CD8-positive, alpha-beta memory T cell (primary cell): ENCODE results near the gene AKR1C2. TPM values are rescaled to one million over a fixed set of nuclear protein-coding genes. Genes with fewer than 3 reads are reported as not detected.
"Not testable (repeated sequence)": the region's sequence is repeated elsewhere in the genome, so short reads cannot be mapped to it uniquely, and the experiment has no call there.

Experiments used
- CTCF ChIA-PET: fragments of 350-600 bp; sonication (Branson Sonifier 250); formaldehyde crosslinking; loops from one replicate; lab custom pipeline; 2021; ENCODE audit warnings: antibody characterized with exemption; lab: Charles Lee
- POLR2A ChIA-PET: fragments of 350-600 bp; sonication (Branson Sonifier 250); formaldehyde crosslinking; loops from one replicate; lab custom pipeline; 2021; ENCODE audit warnings: antibody characterized with exemption; lab: Charles Lee
- DNase-seq, 5 donors: peaks; one replicate each; pipeline versions ENCODE4 v3.0.0 to v3.0.0-alpha.2; 2020 to 2022; ENCODE audit warnings: mixed read lengths in 1 of 5
- H3K27ac ChIP-seq: one replicate; pipeline ENCODE4 v1.7.0; 2013; ENCODE audit warnings: low read depth, mild to moderate bottlenecking, low read length, moderate library complexity
- H3K27me3 ChIP-seq: 2 replicates; pipeline ENCODE4 v1.7.0; 2013; ENCODE audit warnings: low read length, mild to moderate bottlenecking; ENCODE audit not compliant: insufficient read depth, poor library complexity, severe bottlenecking
- H3K36me3 ChIP-seq: 2 replicates; pipeline ENCODE4 v1.7.0; 2013; ENCODE audit warnings: mild to moderate bottlenecking, low read length, moderate library complexity; ENCODE audit not compliant: insufficient read depth
- H3K4me1 ChIP-seq: 2 replicates; pipeline ENCODE4 v1.7.0; 2013; ENCODE audit warnings: mild to moderate bottlenecking, low read length, moderate library complexity; ENCODE audit not compliant: insufficient read depth
- H3K4me3 ChIP-seq: 2 replicates; pipeline ENCODE4 v1.7.0; 2013; ENCODE audit warnings: mild to moderate bottlenecking, low read length
- H3K9me3 ChIP-seq: 2 replicates; pipeline ENCODE4 v1.7.0; 2013; ENCODE audit warnings: mild to moderate bottlenecking, low read length
- H3K27ac Mint-ChIP-seq, 8 donors: one replicate each; pipeline ENCODE4 v1.8.0; 2020 to 2021; ENCODE audit warnings: mixed read lengths in 8 of 8, mild to moderate bottlenecking in 6 of 8, inconsistent platforms in 3 of 8, moderate library complexity in 3 of 8
- H3K27me3 Mint-ChIP-seq, 2 donors: one replicate each; pipeline ENCODE4 v1.8.0; 2020 to 2021; ENCODE audit warnings: mixed read lengths in 2 of 2, mild to moderate bottlenecking in 1 of 2, moderate library complexity in 1 of 2
- H3K36me3 Mint-ChIP-seq, 3 donors: one replicate each; pipeline ENCODE4 v1.8.0; 2020 to 2021; ENCODE audit warnings: mixed read lengths in 3 of 3, inconsistent platforms in 1 of 3, mild to moderate bottlenecking in 1 of 3
- H3K4me1 Mint-ChIP-seq, 3 donors: one replicate each; pipeline ENCODE4 v1.8.0; 2020 to 2021; ENCODE audit warnings: mixed read lengths in 3 of 3, inconsistent platforms in 1 of 3, mild to moderate bottlenecking in 1 of 3
- H3K4me3 Mint-ChIP-seq, 7 donors: one replicate each; pipeline ENCODE4 v1.8.0; 2020 to 2021; ENCODE audit warnings: mixed read lengths in 7 of 7, mild to moderate bottlenecking in 6 of 7, moderate library complexity in 4 of 7, inconsistent platforms in 2 of 7
- H3K9me3 Mint-ChIP-seq, 5 donors: one replicate each; pipeline ENCODE4 v1.8.0; 2020 to 2022; ENCODE audit warnings: mixed read lengths in 5 of 5, mild to moderate bottlenecking in 3 of 5, moderate library complexity in 2 of 5, inconsistent platforms in 1 of 5
- polyA plus RNA-seq: library from polyadenylated mRNA; unstranded; fragments of 300-500 nt; fragmentation: Illumina TruSeq; gene quantifications from one replicate; pipeline ENCODE4 v1.2.3, GENCODE V29; 2021
- total RNA-seq, 2 experiments: library from RNA; stranded (reverse); gene quantifications; one replicate each; pipeline ENCODE4 v1.2.3, GENCODE V29; 2021

AKR1C2 gene
- not detected for total RNA-seq
- not detected for polyA plus RNA-seq

DNA sequence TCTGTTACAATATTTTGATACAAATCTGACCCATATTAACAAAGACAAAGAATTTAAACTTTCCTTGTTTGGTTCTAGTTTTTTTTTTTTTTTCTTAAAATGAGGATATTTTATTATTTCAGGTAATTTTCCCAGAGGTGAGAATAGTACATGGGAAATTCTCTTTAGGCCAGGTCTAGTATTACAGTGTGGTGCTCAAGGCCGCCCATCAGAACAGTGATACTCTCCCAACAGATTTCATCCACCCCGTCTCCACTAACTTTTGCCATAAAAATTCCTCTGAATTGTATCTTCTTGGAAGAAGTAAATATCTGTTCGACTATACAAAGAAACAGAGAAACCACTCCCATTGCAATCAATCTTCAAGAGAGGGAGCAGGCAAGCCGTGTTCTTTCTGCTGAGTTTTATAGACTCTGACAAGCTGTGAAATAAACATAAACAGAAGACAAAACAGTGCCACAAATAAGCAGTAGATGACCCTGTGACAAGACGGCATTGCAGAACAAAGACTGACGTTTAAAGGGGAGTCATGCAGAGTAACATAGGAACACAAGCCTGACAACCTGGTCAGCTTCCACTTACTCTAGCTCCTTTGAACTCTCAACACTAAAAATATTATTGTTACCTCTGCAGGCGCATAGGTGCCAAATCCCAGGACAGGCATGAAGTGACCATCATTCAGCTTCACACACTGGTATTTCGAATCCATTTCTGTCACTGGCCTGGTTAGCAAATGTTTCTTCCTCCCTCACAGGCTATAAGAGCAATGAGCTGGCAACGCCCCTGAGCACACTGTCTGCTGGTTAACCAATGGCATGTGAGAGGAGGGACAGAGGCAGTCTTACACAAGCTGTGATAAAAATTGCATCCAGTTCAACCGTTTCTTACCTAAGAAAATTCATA, at the start of gene AKR1C2:
Gene AKR1C2 (minus strand): TSS at position 731 of the 903 bp plus-strand sequence. CDS start 22 bp downstream, at position 709.
- H3K4me1 ChIP-seq, H3K27ac ChIP-seq, H3K36me3 Mint-ChIP-seq, H3K9me3 ChIP-seq, H3K27me3 ChIP-seq, H3K4me3 Mint-ChIP-seq, H3K4me1 Mint-ChIP-seq, H3K27me3 Mint-ChIP-seq, H3K4me3 ChIP-seq, DNase-seq, H3K36me3 ChIP-seq, CTCF ChIA-PET, H3K27ac Mint-ChIP-seq, H3K9me3 Mint-ChIP-seq, POLR2A ChIA-PET: not testable (repeated sequence)

DNA sequence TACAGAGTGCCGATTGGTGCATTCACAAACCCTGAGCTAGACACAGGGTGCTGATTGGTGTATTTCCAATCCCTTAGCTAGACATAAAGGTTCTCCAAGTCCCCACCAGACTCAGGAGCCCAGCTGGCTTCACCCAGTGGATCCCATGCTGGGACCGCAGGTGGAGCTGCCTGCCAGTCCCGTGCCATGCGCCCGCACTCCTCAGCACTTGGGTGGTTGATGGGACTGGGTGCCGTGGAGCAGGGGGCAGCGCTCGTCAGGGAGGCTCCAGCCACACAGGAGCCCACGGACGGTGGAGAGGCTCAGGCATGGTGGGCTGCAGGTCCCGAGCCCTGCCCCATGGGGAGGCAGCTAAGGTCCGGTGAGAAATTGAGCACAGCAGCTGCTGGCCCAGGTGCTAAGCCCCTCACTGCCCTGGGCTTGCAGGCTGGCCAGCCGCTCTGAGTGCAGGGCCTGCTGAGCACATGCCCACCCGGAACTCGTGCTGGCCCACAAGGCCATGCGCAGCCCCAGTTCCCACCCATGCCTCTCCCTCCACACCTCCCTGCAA, 49.4 kb upstream of the AKR1C2 start:
- H3K27ac Mint-ChIP-seq, CTCF ChIA-PET, POLR2A ChIA-PET, H3K4me1 Mint-ChIP-seq, H3K9me3 ChIP-seq, H3K4me3 ChIP-seq, H3K27me3 Mint-ChIP-seq, H3K27me3 ChIP-seq, H3K4me3 Mint-ChIP-seq, H3K27ac ChIP-seq, DNase-seq, H3K9me3 Mint-ChIP-seq, H3K36me3 ChIP-seq, H3K4me1 ChIP-seq, H3K36me3 Mint-ChIP-seq: not testable (repeated sequence)

DNA sequence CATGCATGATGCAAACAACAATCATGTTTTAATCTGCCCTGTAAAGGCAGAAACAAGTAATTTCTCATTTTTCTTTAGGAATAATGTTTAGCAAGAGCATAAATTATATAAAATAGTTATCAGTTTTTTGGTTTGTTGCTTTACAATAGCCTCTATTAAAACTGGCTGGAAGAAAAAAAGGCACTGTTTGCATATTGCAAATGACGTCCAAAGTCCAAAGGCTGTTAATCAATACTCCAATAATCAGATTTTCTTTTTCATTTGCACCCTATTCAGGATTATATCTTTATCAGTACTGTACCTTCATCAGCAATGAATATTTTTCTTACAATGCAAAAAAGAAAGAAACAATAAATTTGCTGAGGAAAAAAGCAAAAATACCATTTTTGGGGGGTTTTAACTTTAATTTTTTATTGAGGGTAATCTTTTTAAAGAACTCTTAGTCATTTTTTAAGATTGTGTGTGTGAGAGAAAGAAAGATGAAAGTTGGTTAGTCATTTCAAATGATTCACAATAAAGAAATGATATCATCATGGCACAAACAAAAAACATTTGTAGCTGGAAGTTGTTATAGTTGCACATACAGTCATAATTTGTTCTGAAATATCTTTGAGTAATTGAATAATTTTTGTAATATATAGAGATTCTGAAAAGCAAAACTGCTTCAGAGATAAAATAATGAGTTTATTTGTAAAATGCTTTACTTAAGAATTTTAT, 44.4 kb upstream of the AKR1C2 start:
- Mint-ChIP-seq H3K27ac (no peak overlapping the region), H3K36me3 (no peaks in the 10 kb centered on the region), H3K27me3 (peaks cover 0 to 5% of the 10 kb centered on the region in 2 donors), H3K4me3 (no peak overlapping the region), H3K9me3 (no peaks in the 10 kb centered on the region), H3K4me1 (no peaks in the 10 kb centered on the region)
- H3K4me1 ChIP-seq = no peaks in the 10 kb centered on the region
- no peaks in the 10 kb centered on the region for H3K9me3 ChIP-seq
- ChIA-PET CTCF (no interaction called here), POLR2A (no interaction called here)
- DNase-seq = no peak
- no peak overlapping the region for H3K27ac ChIP-seq
- no peaks in the 10 kb centered on the region for H3K36me3 ChIP-seq
- H3K4me3 ChIP-seq = no peak overlapping the region
- H3K27me3 ChIP-seq = no peaks in the 10 kb centered on the region

DNA sequence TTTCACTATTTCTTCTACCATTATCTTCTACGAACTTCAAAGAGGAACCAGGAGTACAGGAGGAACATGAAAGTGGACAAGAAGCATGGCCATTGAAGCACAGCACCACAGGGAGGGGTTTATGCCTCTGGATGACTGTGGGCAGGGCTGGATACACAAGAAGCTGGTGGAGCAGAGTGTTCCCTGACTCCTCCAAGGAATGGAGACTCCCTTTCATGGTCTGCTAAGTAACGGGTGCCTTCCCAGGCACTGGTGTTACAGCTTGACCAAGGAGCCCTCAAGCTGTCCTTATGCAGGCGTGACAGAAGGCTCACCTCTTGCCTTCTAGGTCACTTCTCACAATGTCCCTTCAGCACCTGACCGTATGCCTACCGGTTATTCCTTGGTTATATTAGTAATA, 43.4 kb upstream of the AKR1C2 start:
- CTCF ChIA-PET, H3K36me3 ChIP-seq, DNase-seq, H3K9me3 Mint-ChIP-seq, POLR2A ChIA-PET, H3K9me3 ChIP-seq, H3K4me3 ChIP-seq, H3K27me3 Mint-ChIP-seq, H3K4me1 Mint-ChIP-seq, H3K27me3 ChIP-seq, H3K36me3 Mint-ChIP-seq, H3K4me3 Mint-ChIP-seq, H3K4me1 ChIP-seq, H3K27ac ChIP-seq: not testable (repeated sequence)
- peak overlapping the region in 1 of 8 donors; percentile 44 for H3K27ac Mint-ChIP-seq

DNA sequence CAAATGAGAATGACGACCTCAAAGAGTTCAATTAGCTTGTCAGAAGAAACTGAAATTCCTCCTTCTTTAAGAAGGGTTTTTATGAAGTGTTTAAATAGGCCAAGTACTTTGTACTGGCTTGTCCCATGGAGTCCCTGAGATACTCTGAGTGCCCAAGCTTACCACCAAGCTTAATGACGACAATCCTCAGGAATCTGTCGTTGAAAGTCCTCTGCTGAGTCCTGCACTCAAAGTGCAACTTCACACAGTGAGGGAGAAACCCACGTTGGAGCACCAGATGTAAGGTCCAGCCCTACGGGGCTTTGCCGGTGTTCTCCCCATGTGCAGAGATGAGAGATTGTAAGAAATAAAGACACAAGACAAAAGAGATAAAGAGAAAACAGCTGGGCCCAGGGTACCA, 42.8 kb upstream of the AKR1C2 start:
- ChIA-PET CTCF (no interaction called here), POLR2A (no interaction called here)
- Mint-ChIP-seq H3K4me1 (peaks cover 0 to 2% (median 2%) of the 10 kb centered on the region in 3 donors), H3K27ac (no peak overlapping the region), H3K36me3 (no peaks in the 10 kb centered on the region), H3K4me3 (no peak overlapping the region), H3K27me3 (peaks cover 0 to 3% of the 10 kb centered on the region in 2 donors), H3K9me3 (no peaks in the 10 kb centered on the region)
- Histone ChIP-seq H3K4me1 (no peaks in the 10 kb centered on the region), H3K36me3 (no peaks in the 10 kb centered on the region), H3K27ac (no peak overlapping the region), H3K27me3 (no peaks in the 10 kb centered on the region), H3K4me3 (no peak overlapping the region), H3K9me3 (no peaks in the 10 kb centered on the region)
- no peak for DNase-seq

- H3K27me3 Mint-ChIP-seq = peaks cover under 1 to 3% of the 10 kb centered on the region in 2 donors
- ChIA-PET CTCF (no interaction called here), POLR2A (no interaction called here)
- Histone ChIP-seq H3K27ac (no peak overlapping the region), H3K36me3 (no peaks in the 10 kb centered on the region), H3K4me1 (no peaks in the 10 kb centered on the region), H3K9me3 (no peaks in the 10 kb centered on the region), H3K27me3 (no peaks in the 10 kb centered on the region), H3K4me3 (no peak overlapping the region)
- H3K36me3 Mint-ChIP-seq = no peaks in the 10 kb centered on the region
- no peak for DNase-seq
- peaks cover 0 to 3% (median 0%) of the 10 kb centered on the region in 5 donors for H3K9me3 Mint-ChIP-seq
- no peak overlapping the region for H3K4me3 Mint-ChIP-seq
- peaks cover 0 to 6% (median 5%) of the 10 kb centered on the region in 3 donors for H3K4me1 Mint-ChIP-seq
- no peak overlapping the region for H3K27ac Mint-ChIP-seq
These were observed 41.4 kb upstream of the AKR1C2 start for GRCh38 chr10:5045095-5045494.

GRCh38 chr10:5043716-5044115, 40.1 kb upstream of the AKR1C2 start:
- Mint-ChIP-seq H3K4me1 (peaks cover 0 to 6% (median 5%) of the 10 kb centered on the region in 3 donors), H3K9me3 (peaks cover 0 to 3% (median 0%) of the 10 kb centered on the region in 5 donors), H3K36me3 (no peaks in the 10 kb centered on the region), H3K27ac (no peak overlapping the region), H3K4me3 (no peak overlapping the region), H3K27me3 (peaks cover 3 to 13% of the 10 kb centered on the region in 2 donors)
- ChIA-PET CTCF (no interaction called here), POLR2A (no interaction called here)
- Histone ChIP-seq H3K36me3 (no peaks in the 10 kb centered on the region), H3K4me1 (no peaks in the 10 kb centered on the region), H3K27me3 (no peaks in the 10 kb centered on the region), H3K27ac (no peak overlapping the region), H3K4me3 (no peak overlapping the region), H3K9me3 (no peaks in the 10 kb centered on the region)
- no peak for DNase-seq

DNA sequence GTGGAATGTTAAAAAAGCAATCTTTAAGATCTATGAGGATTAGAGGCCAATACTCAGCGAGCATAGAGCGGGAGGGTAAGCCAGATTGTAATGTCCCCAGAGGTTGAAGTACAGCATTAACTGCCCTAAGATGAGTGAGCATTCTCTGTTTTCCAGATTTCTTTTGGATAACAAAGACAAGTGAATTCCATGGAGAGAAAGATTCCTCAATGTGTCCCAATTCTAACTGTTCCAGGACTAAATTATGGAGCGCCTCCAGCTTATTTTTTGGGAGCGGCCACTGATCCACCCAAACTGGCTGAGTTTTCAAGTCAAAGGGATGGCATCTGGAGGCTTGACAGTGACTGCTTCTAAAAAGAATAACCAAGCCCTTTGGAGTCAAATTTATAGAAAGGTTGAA, 39.3 kb upstream of the AKR1C2 start:
- no peaks in the 10 kb centered on the region for H3K36me3 ChIP-seq
- Mint-ChIP-seq H3K4me3 (no peak overlapping the region), H3K36me3 (no peaks in the 10 kb centered on the region), H3K27me3 (peaks cover 3 to 16% of the 10 kb centered on the region in 2 donors), H3K9me3 (peaks cover 0 to 3% (median 0%) of the 10 kb centered on the region in 5 donors), H3K4me1 (peaks cover 0 to 6% (median 5%) of the 10 kb centered on the region in 3 donors), H3K27ac (no peak overlapping the region)
- no peak overlapping the region for H3K4me3 ChIP-seq
- no peaks in the 10 kb centered on the region for H3K4me1 ChIP-seq
- no peak for DNase-seq
- H3K9me3 ChIP-seq = no peaks in the 10 kb centered on the region
- H3K27me3 ChIP-seq = no peaks in the 10 kb centered on the region
- ChIA-PET POLR2A (no interaction called here), CTCF (no interaction called here)
- no peak overlapping the region for H3K27ac ChIP-seq
